Measurements from ENCODE around the gene TEC.
"Not testable (repeated sequence)": the region's sequence is repeated elsewhere in the genome, so short reads cannot be mapped to it uniquely, and the experiment has no call there.

The TEC gene

DNA sequence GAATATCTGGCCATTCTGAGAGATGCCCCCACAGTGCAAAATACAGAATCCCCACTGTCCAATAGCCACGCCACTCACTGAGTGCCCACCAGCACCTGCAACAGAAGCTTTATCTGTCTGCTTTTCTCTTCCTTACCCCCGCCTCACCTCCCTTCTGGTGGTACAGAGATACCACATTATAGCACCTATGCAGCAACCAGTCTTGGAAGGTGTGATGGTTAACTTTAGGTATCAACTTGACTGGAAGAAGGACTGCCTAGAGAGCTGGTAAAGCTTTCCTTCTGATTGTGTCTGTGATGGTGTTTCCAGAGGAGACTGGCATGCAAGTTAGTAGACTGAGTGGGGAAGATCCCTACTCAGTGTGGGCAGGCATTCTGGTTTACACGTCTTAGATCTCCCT is 73.8 kb downstream of the TEC start:
- DNase-seq (ENCODE audit: low spot score), result no peak

DNA sequence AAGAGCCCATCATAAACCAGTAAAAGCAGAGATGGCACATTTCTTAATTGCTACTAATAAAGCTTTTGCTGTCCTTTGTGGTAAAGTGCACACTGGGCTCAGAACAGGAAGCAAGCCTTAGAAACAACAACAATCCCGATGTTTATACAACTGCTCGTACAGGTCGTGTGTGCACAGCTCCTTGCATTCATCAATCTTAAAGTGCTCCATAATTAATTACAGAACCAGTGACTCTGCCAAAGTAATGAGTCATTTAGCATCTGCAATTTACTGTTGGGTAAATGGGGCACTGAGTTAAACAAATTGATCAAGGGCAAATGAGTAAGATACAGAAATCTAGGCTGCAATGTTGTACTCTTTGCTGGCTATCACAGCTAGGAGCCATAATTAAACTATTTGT is 74.3 kb downstream of the TEC start:
- DNase-seq (ENCODE audit: low spot score), result peak; percentile 39

DNA sequence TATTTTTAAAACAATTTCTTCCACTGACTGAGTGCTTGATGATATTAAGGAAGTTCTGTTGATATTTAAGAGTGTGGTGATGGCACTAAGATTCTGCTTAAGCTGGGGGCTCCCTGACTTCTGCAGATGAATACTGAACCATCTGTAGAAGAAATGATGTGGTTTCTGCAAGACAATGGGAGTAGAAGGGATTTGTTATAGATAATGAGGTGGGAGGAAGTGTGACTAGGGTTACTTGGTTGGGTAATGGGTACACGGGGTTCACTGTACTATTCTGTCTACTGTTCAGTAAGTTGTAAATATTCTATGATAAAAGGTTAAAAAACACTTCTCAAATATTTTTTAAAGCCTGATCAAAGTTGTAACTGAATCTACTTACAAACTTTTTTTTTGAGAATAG is 74.7 kb downstream of the TEC start:
- DNase-seq (ENCODE audit: low spot score), result no peak

DNA sequence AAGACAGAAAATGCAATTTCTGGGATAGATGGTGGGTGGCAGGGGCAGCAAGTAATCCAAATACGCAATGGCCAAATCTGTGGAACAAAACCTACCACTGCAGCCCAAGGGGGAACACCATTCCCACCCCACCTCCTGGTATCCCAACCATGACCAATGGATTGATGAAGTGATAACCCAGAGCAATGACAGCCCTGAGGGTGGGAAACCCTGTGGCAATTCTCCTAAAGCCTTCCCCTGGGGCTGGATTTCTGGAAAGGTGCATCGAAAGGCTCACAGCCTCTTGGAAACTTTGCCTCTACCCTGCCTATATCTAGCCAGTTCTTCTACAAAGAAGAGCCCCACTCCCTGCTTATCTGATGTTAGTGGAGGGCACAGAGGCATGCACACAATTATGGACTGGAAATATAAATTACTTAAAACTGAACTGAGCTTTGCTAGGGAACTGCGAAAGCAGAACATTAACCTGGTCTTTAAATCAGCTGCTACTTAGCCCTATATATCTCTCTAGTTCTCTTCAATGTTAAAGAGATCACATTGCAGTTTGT is 75.6 kb downstream of the TEC start:
- DNase-seq (ENCODE audit: low spot score), result no peak

DNA sequence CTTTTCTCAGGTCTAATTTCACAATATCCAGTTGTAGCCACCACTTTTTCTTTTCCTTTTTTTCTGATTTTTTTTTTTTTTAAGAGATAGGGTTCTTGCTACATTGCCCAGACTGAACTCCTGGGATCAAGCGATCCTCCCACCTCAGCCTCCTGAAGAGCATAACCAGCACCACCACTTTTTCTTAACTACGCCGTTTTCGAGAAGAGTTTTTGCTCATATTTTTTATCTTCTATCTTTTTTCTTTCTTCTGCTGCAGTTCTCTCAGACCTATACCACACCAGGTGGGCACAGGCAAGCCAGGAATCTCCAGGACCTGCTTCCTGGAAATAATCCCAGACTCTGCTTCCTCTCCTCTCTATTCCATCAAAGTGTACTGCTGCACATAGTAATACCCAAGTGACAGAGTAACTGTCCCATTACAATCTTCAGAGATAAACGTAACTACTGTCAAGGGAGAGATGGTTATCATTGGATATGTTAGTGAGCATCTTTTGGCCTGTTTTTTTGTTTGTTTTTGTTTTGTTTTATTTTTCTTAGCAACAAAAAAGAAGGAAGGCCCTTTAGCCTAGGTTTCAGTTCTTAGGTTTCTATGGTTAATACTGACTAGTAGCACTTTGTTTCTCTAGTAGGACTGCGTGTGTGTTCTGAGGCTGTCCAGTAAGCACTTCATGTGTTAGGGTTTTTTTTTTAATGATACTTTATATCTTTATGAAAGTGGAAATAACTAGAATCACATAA is 76.4 kb downstream of the TEC start:
- no peak for DNase-seq (ENCODE audit: low spot score)

DNA sequence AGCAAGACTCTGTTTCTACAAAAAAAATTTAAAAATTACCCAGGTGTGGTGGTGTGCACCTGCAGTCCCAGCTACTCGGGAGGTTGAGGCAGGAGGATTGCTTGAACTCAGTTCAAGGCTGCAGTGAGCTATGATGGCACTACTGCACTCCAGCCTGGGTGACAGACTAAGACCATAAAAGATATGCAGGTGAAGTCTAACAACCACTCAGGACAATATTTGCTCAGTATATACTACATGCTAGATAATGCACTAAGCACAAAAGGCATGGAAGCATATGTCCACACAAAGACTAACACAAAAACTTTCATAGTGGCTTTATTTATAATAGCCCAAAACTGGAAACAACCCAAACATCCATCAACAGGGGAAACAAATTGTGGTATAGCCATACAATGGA is 77.9 kb downstream of the TEC start:
- no peak for DNase-seq (ENCODE audit: low spot score)

DNA sequence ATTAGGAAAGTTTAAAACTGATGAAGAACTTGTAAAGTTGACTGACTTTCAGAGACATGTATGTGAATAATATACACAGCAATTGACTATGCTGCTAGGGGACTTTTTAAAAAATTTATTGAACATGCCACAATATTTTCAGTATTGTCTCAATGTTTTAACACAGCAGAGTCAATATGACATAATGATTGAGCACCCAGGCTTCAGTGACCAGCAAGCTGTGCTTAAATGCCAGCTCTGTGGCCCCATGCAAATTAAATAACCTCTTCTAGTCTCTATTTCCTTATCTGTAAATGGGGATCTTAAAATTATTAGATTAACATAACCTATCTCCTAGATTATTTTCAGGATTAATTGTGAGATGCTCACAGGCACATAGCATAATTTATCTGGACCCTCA is 78.8 kb downstream of the TEC start:
- DNase-seq (ENCODE audit: low spot score), result no peak

DNA sequence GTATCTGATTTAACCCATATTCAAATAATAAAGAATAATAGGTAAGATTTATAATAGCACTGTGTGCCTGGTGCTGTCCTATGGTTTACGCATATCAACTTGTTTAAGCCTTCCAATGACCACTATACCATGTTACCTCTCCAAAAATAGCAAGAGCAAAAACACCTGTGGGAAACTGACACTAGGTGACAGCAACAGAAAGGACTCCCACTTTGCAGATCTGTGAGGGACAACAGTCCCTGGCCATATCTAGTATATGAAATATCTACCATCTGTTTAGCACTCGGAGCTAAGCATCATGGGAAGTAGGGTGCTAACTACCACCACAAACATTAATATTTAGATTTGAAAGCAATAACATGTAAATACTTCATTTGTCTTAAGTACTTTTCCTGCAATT is 79.9 kb downstream of the TEC start:
- DNase-seq (ENCODE audit: low spot score), result no peak

DNA sequence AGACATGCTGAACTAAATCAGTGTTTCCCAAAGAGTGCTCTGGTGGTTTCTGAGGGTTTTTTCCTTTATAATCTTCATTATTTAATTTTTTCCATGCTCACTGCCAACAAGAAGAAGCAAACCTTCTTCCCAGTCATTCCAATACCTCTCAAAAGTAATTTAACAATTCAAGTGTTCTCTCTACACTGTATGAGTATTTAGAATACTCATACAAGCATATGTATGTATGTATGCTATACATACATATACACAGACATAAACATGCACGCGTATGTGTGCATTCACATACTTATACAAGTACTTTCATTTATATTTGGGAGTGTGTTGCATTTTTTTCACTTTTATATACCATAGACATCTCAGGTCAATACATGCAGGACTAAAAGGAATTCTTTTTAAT is 81.2 kb downstream of the TEC start:
- no peak for DNase-seq (ENCODE audit: low spot score)

DNA sequence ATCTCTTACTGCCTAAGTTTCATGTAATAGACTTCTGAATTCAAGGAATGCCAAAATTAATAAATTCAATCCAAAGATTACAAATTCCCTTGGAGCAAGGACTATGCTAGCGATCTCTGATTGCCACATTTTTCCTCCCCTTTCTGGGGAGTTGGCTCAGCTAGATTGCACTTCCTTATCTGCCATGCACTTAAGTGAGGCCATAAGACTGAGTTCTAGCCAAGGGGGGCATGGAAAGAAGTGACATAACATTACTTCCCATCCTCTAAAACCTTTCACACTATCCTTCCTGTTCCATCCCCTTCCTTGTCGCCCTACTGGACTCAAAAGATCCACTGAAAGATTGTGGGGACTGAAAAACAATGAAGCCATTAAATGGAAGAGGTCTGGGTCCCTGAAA is 81.8 kb downstream of the TEC start:
- peak; percentile 40 for DNase-seq (ENCODE audit: low spot score)

DNA sequence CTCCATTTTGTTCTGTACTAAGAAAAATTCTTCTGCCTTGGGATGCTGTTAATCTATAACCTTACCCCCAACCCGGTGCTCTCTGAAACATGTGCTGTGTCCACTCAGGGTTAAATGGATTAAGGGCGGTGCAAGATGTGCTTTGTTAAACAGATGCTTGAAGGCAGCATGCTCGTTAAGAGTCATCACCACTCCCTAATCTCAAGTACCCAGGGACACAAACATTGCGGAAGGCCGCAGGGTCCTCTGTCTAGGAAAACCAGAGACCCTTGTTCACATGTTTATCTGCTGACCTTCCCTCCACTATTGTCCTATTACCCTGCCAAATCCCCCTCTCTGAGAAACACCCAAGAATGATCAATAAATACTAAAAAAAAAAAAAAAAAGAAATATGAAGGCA is 82.6 kb downstream of the TEC start:
- DNase-seq (ENCODE audit: low spot score), result not testable (repeated sequence)

DNA sequence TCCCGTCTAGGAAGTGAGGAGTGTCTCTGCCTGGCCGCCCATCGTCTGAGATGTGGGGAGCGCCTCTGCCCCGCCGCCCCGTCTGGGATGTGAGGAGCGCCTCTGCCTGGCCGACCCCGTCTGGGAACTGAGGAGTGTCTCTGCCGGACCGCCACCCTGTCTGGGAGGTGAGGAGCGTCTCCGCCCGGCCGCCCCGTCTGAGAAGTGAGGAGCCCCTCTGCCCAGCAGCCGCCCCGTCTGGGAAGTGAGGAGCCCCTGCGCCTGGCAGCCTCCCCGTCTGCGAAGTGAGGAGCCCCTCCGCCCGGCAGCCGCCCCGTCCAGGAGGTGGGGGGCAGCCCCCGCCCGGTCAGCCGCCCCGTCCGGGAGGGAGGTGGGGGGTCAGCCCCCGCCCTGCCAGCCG is 83.2 kb downstream of the TEC start:
- not testable (repeated sequence) for DNase-seq (ENCODE audit: low spot score)

DNA sequence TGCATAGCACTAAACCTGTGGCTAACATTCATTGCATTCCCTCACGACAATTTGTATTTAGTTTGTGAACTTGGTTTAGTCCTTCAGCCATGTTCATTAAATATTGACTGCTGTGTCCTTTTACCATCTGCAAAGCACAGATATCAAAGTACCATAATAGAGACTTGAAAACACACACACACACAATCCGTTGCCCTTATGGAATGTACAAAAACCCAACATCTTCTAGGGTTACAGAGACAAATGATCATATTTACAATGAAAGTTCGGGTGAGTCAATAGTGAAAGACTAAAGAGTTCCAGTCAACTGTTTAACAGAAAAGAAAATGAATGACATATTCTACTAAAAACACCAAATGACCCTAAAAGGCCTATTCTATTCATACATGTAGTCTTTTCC is 84.8 kb downstream of the TEC start:
- DNase-seq (ENCODE audit: low spot score), result no peak

DNA sequence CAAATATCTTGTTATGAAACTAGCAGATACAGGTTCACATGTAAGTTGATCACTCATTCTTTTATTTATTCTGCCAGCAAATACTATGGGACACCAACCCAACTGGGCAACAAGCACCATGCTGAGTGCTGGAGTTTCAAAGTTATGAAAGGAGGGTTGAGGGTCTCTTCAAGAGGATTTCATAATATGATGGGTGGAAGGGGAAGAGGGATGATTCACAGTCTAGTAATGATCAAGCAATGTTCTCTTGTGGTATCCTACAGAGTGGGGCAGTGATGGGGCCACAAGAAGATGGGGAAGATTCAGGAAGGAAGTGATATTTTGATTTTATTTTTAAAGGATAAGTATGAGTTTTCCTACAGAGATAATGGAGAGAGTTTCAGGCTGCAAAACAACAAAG is 89.4 kb downstream of the TEC start:
- no peak for DNase-seq (ENCODE audit: low spot score)

DNA sequence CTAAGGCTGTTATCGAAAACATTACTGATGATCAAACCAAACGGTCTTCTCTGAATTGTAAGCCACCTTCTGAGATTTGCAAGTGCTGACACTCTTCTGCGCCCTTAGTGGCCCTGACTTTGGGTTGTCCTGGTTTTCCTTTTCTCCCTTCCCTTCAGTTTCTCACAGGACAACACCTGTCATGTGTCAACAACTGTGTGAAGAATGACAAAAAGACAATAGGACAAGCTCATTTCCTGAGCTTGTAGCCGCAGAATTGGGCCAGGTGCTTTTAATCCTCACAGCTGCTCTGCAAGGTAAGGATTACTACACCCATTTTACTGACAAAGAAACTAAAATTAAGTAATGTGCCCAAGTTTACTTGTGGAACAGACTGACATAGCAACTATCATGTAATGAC is 90.7 kb downstream of the TEC start:
- no peak for DNase-seq (ENCODE audit: low spot score)

DNA sequence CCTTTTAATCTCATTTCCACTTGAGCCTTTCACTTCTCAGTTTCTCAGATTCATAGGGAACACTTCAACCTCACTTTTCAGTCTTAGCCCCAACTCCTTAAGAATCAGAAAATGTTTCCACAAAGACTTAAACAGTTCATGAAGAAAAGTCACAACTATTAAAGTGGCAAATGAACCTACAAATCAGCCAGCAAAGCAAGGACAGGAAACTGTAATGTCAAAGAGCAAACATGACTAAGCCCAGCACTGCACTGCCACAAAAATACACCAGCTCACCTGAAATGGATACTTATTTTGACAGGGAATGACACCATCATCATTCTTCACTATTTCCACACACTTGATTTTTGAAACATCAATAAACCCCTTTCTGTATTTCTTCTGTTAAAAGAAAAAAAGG is 93.8 kb downstream of the TEC start:
- DNase-seq (ENCODE audit: low spot score), result no peak

DNA sequence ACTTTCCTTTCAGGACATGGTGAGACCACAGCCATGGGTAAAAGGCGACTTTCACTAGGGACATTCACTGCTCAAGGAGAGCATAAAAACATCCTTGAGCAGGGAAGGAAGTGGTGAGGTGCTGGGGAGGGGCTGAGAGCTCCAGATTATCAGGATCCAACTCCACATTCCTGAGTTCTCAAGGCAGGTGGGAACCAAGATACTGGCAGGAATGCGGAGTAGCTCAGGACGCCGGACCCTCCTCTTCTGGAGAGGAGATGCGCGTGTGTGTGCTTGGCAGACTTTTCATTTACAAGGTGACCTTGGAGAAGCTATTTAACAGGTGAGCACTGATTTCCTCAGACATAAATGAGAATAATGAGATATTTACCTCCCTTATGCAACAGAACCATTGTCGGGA is 94.3 kb downstream of the TEC start:
- no peak for DNase-seq (ENCODE audit: low spot score)

DNA sequence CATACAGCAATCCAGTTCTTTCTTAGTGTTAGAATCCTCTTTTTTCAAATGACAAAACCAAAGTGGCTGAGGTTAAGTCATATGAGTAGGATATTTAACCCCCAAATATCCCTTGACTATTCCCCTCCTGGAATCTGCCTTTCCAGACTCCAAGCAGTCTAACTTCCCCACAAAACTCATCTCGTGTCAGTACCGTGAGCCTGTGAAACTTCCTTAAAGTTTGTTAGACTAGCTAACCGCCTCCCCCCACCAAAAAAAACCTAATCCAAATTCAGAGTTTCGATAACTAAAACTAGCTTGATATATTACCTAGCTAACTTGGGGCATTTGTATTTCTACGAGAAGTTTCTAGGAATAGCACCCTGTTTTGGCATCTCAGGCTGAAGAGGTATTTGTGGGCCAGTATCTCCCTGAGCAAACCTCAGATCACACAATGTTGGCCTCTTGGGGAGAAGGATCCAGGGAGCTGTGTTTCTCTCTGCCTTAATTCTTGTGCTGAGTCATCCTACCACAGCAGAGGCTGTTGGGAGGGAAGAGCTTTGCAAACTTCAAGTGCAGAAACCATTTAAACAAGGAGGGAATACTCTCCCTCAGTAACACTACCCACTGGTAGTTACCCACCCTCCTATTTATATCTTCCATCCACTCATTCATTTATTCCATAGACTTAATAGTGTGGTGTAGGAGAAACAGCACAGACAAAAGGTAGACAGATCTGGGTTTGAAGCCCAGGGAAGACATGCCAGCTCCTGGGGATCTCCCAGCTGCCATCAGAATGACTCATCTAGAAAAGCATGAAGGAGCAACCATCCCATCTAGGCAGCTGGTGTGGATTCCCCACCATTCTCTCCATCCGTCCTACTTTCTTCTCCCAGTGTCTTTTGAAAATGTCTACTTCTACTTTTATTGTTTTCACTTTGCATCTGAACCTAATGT is 96.3 kb downstream of the TEC start:
- peak; percentile 81 for DNase-seq (ENCODE audit: low spot score)

DNA sequence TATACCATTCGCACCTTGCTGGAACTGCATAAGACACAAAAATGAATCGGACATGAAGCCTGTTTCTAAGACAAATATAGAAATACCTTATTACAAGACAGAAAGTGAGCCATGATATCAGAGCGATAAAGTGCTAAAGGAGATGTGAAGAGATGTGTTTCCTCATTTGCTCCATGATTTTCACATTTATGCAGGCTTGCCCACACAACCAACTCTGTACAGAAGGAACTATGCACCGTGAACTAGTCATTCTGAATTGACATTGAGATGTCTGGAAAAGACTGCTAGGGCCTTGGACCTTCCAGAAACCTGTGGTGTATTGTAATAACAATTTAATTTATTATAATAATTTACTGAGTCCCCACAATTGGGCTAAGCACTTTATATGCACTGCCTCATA is 97.0 kb downstream of the TEC start:
- no peak for DNase-seq (ENCODE audit: low spot score)

DNA sequence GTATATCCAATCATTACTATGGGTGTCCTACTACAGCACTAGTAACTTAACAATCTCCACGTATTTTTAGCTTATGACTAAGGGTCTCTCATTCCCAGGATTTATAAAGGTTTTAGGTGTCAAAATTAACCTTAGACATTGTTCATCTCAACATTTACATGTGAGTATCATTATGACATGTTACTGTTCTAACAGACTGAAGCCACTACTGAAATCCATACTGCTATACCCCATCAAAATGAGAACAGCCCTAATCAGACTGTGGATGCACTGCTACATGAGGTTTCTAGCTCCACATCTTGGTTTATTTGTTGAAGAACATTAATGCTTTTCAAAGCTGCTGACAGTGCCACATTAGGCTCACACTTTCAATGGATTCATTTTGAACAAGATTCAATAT is 100.0 kb downstream of the TEC start:
- no peak for DNase-seq (ENCODE audit: low spot score)

DNA sequence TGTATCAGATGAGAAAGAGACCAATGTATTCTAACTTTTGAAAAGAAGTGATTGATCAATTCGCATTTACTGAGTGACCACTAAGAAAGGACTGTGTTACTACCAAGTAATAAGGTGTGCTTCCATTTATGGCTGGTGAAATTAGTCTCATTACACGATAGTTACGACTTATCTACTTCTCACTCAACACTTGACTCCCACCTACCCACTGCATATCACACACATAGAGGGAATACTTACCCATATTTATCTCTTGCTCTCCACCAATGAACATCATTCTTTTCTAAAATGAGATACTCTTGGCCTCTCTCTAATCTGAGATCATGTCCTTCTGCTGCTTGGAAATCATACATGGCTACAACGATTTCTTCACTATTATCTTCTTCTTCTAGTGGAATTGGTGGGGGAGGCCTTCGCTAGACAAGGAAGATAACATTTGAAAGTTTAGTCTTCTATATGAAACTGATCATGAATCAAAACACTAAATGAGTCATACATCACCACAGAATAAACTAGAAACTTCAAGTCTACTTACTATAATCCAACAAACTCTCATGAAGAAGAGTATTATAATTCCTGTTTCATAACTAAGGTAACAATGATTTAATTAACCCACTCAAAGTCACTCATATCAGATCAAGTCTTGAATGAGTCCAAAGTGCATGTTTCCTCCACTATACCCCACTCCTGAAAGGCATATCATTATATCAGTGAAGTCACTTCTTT is 101.9 kb downstream of the TEC start:
- DNase-seq (ENCODE audit: low spot score), result no peak

DNA sequence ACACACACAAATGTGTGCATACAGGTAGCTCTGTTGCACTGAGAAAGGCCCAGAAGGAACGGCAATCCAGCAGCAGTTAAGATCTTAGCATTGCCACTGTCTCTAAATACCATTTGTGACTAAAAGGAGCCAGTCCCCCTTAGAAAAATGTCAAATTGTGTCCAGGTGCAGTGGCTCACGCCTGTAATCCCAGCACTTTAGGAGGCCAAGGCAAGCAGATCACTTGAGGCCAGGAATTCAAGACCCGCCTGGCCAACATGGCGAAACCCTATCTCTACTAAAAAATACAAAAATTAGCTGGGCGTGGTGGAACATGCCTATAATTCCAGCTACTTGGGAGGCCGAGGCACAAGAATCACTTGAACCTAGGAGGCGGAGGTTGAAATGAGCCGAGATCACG is 105.1 kb downstream of the TEC start:
- DNase-seq (ENCODE audit: low spot score), result not testable (repeated sequence)

DNA sequence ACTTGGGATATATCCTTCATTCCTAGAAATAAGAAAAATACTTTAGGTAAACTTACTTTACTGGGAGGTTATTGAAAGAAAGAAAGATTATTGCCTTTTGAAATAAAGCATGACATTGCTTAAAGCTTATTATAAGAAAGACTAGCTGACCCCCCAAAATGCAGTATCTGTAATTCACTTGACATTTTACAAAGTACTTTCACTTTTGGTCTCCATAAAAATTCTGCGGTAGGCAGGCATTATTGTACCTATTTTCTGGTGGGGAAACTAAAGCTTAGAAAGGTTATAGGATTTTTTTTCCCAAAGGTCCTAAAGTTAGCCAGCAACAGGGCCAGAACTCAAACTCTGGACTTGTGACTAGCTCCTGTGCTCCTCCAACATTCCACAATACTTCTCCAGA is 105.9 kb downstream of the TEC start:
- DNase-seq (ENCODE audit: low spot score), result no peak
